Activated CD4-positive, CD25-positive, alpha-beta regulatory T cell (primary cell): ENCODE data around the gene GREB1.
A peak's percentile ranks its signal among the peaks of the same experiment; 100 is the strongest.

ENCODE experiments used
- DNase-seq, 4 experiments: peaks; one replicate each; lab custom pipeline; 2025; lab: John Stamatoyannopoulos, UW

Gene GREB1

GRCh38 chr2:11579867-11580659, 46.2 kb downstream of the GREB1 start:
- DNase-seq = no peak

GRCh38 chr2:11580697-11581096, 46.9 kb downstream of the GREB1 start:
- DNase-seq = no peak

GRCh38 chr2:11581124-11581796, 47.4 kb downstream of the GREB1 start:
- DNase-seq = no peak

- DNase-seq = no peak
Observed at GRCh38 chr2:11581797-11582611, 48.2 kb downstream of the GREB1 start.

GRCh38 chr2:11582612-11582861, 48.7 kb downstream of the GREB1 start:
- DNase-seq = no peak

GRCh38 chr2:11582862-11583752, 49.3 kb downstream of the GREB1 start:
- DNase-seq = peak in 3 of 4 experiments; percentile 14 to 62 (median 32)

GRCh38 chr2:11583840-11584524, 50.1 kb downstream of the GREB1 start:
- peak in 3 of 4 experiments; percentile 19 to 66 (median 65) for DNase-seq

- DNase-seq = no peak
Observed at GRCh38 chr2:11584525-11585056, 50.7 kb downstream of the GREB1 start.

GRCh38 chr2:11585071-11585470, 51.2 kb downstream of the GREB1 start:
- DNase-seq = no peak

GRCh38 chr2:11588228-11589110, 54.6 kb downstream of the GREB1 start:
- DNase-seq = no peak

GRCh38 chr2:11589316-11589940, 55.6 kb downstream of the GREB1 start:
- no peak for DNase-seq

GRCh38 chr2:11590193-11590592, 56.3 kb downstream of the GREB1 start:
- no peak for DNase-seq

- DNase-seq = no peak
Observed at GRCh38 chr2:11591091-11591490, 57.2 kb downstream of the GREB1 start.

GRCh38 chr2:11592671-11593574, 59.1 kb downstream of the GREB1 start:
- DNase-seq = no peak

GRCh38 chr2:11596801-11597200, 63.0 kb downstream of the GREB1 start:
- DNase-seq = no peak

- DNase-seq = no peak
Observed at GRCh38 chr2:11597538-11598225, 63.8 kb downstream of the GREB1 start.

- DNase-seq = no peak
Observed at GRCh38 chr2:11598228-11598731, 64.4 kb downstream of the GREB1 start.
